Measurements from ENCODE around the gene ZRANB1. TPM values are rescaled to one million over a fixed set of nuclear protein-coding genes. Genes with fewer than 3 reads are reported as not detected.

The ZRANB1 gene
- total RNA-seq (10 to 100 TPM; 27.6 to 32.4 TPM), polyA plus RNA-seq (10 to 100 TPM; 14.8 to 16.5 TPM)
- long read RNA-seq, donor 1, full-length matches to known transcripts = 1 of 17 reads
- long read RNA-seq, donor 1, partial matches to known transcripts = 13 of 17 reads
- long read RNA-seq, donor 1, other reads (novel, unspliced or antisense) = 3 of 17 reads
- long read RNA-seq, donor 2, full-length matches to known transcripts = 3 of 24 reads
- long read RNA-seq, donor 2, partial matches to known transcripts = 1 of 24 reads
- long read RNA-seq, donor 2, other reads (novel, unspliced or antisense) = 20 of 24 reads

- WGBS, 2 donors = 78 to 83% methylated on average over 4 of the region's 4 CpGs
- Histone ChIP-seq H3K27ac (ENCODE audit: low read depth in 1 of 2, low read length in 2 of 2) (no peak within 1 kb of the TSS), H3K9me3 (ENCODE audit: control insufficient read depth, low read length) (no peaks in the 10 kb centered on the region), H3K36me3 (ENCODE audit: control insufficient read depth in 1 of 2, insufficient read depth in 2 of 2, low read length in 1 of 2) (peaks cover 0 to 3% of the 10 kb centered on the region in 2 donors), H3K4me3 (ENCODE audit: low read length in 2 of 2) (no peak within 1 kb of the TSS), H3K4me1 (ENCODE audit: control insufficient read depth in 1 of 2, insufficient read depth in 2 of 2, low read length in 2 of 2) (peaks cover 7 to 16% of the 10 kb centered on the region in 2 donors), H3K27me3 (ENCODE audit: control insufficient read depth in 1 of 2, insufficient read depth in 2 of 2, low read length in 1 of 2) (no peaks in the 10 kb centered on the region)
- no peak for DNase-seq
- intact Hi-C loops (cut with DNase I) = no loop called here
- ATAC-seq (ENCODE audit: low FRiP score) = no peak
Observed at GRCh38 chr10:124941823-124942222, at the start of gene ZRANB1. Gene ZRANB1 (plus strand): TSS chr10:124942123. CDS start chr10:124942494, 371 bp downstream.

GRCh38 chr10:124892905-124893304 lies 49.0 kb upstream of the ZRANB1 start:
- Histone ChIP-seq H3K9me3 (ENCODE audit: control insufficient read depth, low read length) (no peaks in the 10 kb centered on the region), H3K4me1 (ENCODE audit: control insufficient read depth in 1 of 2, insufficient read depth in 2 of 2, low read length in 2 of 2) (no peaks in the 10 kb centered on the region), H3K27ac (ENCODE audit: low read depth in 1 of 2, low read length in 2 of 2) (no peak overlapping the region), H3K27me3 (ENCODE audit: control insufficient read depth in 1 of 2, insufficient read depth in 2 of 2, low read length in 1 of 2) (no peaks in the 10 kb centered on the region), H3K4me3 (ENCODE audit: low read length in 2 of 2) (no peak overlapping the region), H3K36me3 (ENCODE audit: control insufficient read depth in 1 of 2, insufficient read depth in 2 of 2, low read length in 1 of 2) (no peaks in the 10 kb centered on the region)
- DNase-seq = no peak
- WGBS, 2 donors = 80 to 91% methylated on average over 2 of the region's 2 CpGs
- intact Hi-C loops (cut with DNase I) = no loop called here
- ATAC-seq (ENCODE audit: low FRiP score) = no peak

GRCh38 chr10:124894569-124895215 lies 47.2 kb upstream of the ZRANB1 start:
- ATAC-seq (ENCODE audit: low FRiP score) (no peak), DNase-seq (peak in 1 of 2 donors; percentile 28)
- Histone ChIP-seq H3K4me3 (ENCODE audit: low read length in 2 of 2) (no peak overlapping the region), H3K4me1 (ENCODE audit: control insufficient read depth in 1 of 2, insufficient read depth in 2 of 2, low read length in 2 of 2) (no peaks in the 10 kb centered on the region), H3K36me3 (ENCODE audit: control insufficient read depth in 1 of 2, insufficient read depth in 2 of 2, low read length in 1 of 2) (no peaks in the 10 kb centered on the region), H3K9me3 (ENCODE audit: control insufficient read depth, low read length) (no peaks in the 10 kb centered on the region), H3K27ac (ENCODE audit: low read depth in 1 of 2, low read length in 2 of 2) (no peak overlapping the region), H3K27me3 (ENCODE audit: control insufficient read depth in 1 of 2, insufficient read depth in 2 of 2, low read length in 1 of 2) (no peaks in the 10 kb centered on the region)
- intact Hi-C loops (cut with DNase I) = no loop called here
- WGBS, 2 donors = 69 to 76% methylated on average over 13 of the region's 13 CpGs

GRCh38 chr10:124896751-124897150 lies 45.2 kb upstream of the ZRANB1 start:
- Histone ChIP-seq H3K27ac (ENCODE audit: low read depth in 1 of 2, low read length in 2 of 2) (no peak overlapping the region), H3K27me3 (ENCODE audit: control insufficient read depth in 1 of 2, insufficient read depth in 2 of 2, low read length in 1 of 2) (no peaks in the 10 kb centered on the region), H3K4me1 (ENCODE audit: control insufficient read depth in 1 of 2, insufficient read depth in 2 of 2, low read length in 2 of 2) (no peaks in the 10 kb centered on the region), H3K36me3 (ENCODE audit: control insufficient read depth in 1 of 2, insufficient read depth in 2 of 2, low read length in 1 of 2) (no peaks in the 10 kb centered on the region), H3K4me3 (ENCODE audit: low read length in 2 of 2) (no peak overlapping the region), H3K9me3 (ENCODE audit: control insufficient read depth, low read length) (no peaks in the 10 kb centered on the region)
- 91 to 92% methylated on average over 4 of the region's 4 CpGs for WGBS, 2 donors
- DNase-seq (no peak), ATAC-seq (ENCODE audit: low FRiP score) (no peak)
- intact Hi-C loops (cut with DNase I) = no loop called here

GRCh38 chr10:124898471-124898870 lies 43.5 kb upstream of the ZRANB1 start:
- ATAC-seq (ENCODE audit: low FRiP score) (no peak), DNase-seq (peak in 1 of 2 donors; percentile 22)
- Histone ChIP-seq H3K9me3 (ENCODE audit: control insufficient read depth, low read length) (no peaks in the 10 kb centered on the region), H3K36me3 (ENCODE audit: control insufficient read depth in 1 of 2, insufficient read depth in 2 of 2, low read length in 1 of 2) (no peaks in the 10 kb centered on the region), H3K4me1 (ENCODE audit: control insufficient read depth in 1 of 2, insufficient read depth in 2 of 2, low read length in 2 of 2) (no peaks in the 10 kb centered on the region), H3K27ac (ENCODE audit: low read depth in 1 of 2, low read length in 2 of 2) (no peak overlapping the region), H3K27me3 (ENCODE audit: control insufficient read depth in 1 of 2, insufficient read depth in 2 of 2, low read length in 1 of 2) (no peaks in the 10 kb centered on the region), H3K4me3 (ENCODE audit: low read length in 2 of 2) (no peak overlapping the region)
- intact Hi-C loops (cut with DNase I) = no loop called here
- WGBS, 2 donors = 89 to 92% methylated on average over 9 of the region's 9 CpGs

- Histone ChIP-seq H3K9me3 (ENCODE audit: control insufficient read depth, low read length) (no peaks in the 10 kb centered on the region), H3K4me3 (ENCODE audit: low read length in 2 of 2) (no peak overlapping the region), H3K27me3 (ENCODE audit: control insufficient read depth in 1 of 2, insufficient read depth in 2 of 2, low read length in 1 of 2) (no peaks in the 10 kb centered on the region), H3K27ac (ENCODE audit: low read depth in 1 of 2, low read length in 2 of 2) (no peak overlapping the region), H3K4me1 (ENCODE audit: control insufficient read depth in 1 of 2, insufficient read depth in 2 of 2, low read length in 2 of 2) (no peaks in the 10 kb centered on the region), H3K36me3 (ENCODE audit: control insufficient read depth in 1 of 2, insufficient read depth in 2 of 2, low read length in 1 of 2) (no peaks in the 10 kb centered on the region)
- DNase-seq (peak in 1 of 2 donors; percentile 50), ATAC-seq (ENCODE audit: low FRiP score) (no peak)
- intact Hi-C loops (cut with DNase I) = no loop called here
- 97% methylated on average over 11 of the region's 11 CpGs for WGBS, 2 donors
Observed at GRCh38 chr10:124899151-124899550, 42.8 kb upstream of the ZRANB1 start.

GRCh38 chr10:124902462-124902861 lies 39.5 kb upstream of the ZRANB1 start:
- Histone ChIP-seq H3K9me3 (ENCODE audit: control insufficient read depth, low read length) (no peaks in the 10 kb centered on the region), H3K36me3 (ENCODE audit: control insufficient read depth in 1 of 2, insufficient read depth in 2 of 2, low read length in 1 of 2) (no peaks in the 10 kb centered on the region), H3K4me3 (ENCODE audit: low read length in 2 of 2) (no peak overlapping the region), H3K27ac (ENCODE audit: low read depth in 1 of 2, low read length in 2 of 2) (no peak overlapping the region), H3K4me1 (ENCODE audit: control insufficient read depth in 1 of 2, insufficient read depth in 2 of 2, low read length in 2 of 2) (no peaks in the 10 kb centered on the region), H3K27me3 (ENCODE audit: control insufficient read depth in 1 of 2, insufficient read depth in 2 of 2, low read length in 1 of 2) (no peaks in the 10 kb centered on the region)
- intact Hi-C loops (cut with DNase I) = loop anchor here in 1 of 2 donors (10.0 kb wide), 1 partner anchor 252 kb away; no protein-coding TSS in a partner anchor
- 90 to 96% methylated on average over 1 of the region's 1 CpG for WGBS, 2 donors
- ATAC-seq (ENCODE audit: low FRiP score) = no peak
- DNase-seq = no peak

GRCh38 chr10:124903111-124903510 lies 38.8 kb upstream of the ZRANB1 start:
- intact Hi-C loops (cut with DNase I) = loop anchor here in 1 of 2 donors (10.0 kb wide), 1 partner anchor 252 kb away; no protein-coding TSS in a partner anchor
- 2 to 7% methylated on average over 2 of the region's 2 CpGs for WGBS, 2 donors
- Histone ChIP-seq H3K27me3 (ENCODE audit: control insufficient read depth in 1 of 2, insufficient read depth in 2 of 2, low read length in 1 of 2) (no peaks in the 10 kb centered on the region), H3K4me3 (ENCODE audit: low read length in 2 of 2) (no peak overlapping the region), H3K36me3 (ENCODE audit: control insufficient read depth in 1 of 2, insufficient read depth in 2 of 2, low read length in 1 of 2) (no peaks in the 10 kb centered on the region), H3K4me1 (ENCODE audit: control insufficient read depth in 1 of 2, insufficient read depth in 2 of 2, low read length in 2 of 2) (no peaks in the 10 kb centered on the region), H3K27ac (ENCODE audit: low read depth in 1 of 2, low read length in 2 of 2) (no peak overlapping the region), H3K9me3 (ENCODE audit: control insufficient read depth, low read length) (no peaks in the 10 kb centered on the region)
- DNase-seq = no peak
- ATAC-seq (ENCODE audit: low FRiP score) = no peak

- intact Hi-C loops (cut with DNase I) = loop anchor here in 1 of 2 donors (10.0 kb wide), 1 partner anchor 250 kb away; no protein-coding TSS in a partner anchor
- 87 to 94% methylated on average over 2 of the region's 2 CpGs for WGBS, 2 donors
- Histone ChIP-seq H3K36me3 (ENCODE audit: control insufficient read depth in 1 of 2, insufficient read depth in 2 of 2, low read length in 1 of 2) (no peaks in the 10 kb centered on the region), H3K27ac (ENCODE audit: low read depth in 1 of 2, low read length in 2 of 2) (no peak overlapping the region), H3K9me3 (ENCODE audit: control insufficient read depth, low read length) (no peaks in the 10 kb centered on the region), H3K4me3 (ENCODE audit: low read length in 2 of 2) (no peak overlapping the region), H3K27me3 (ENCODE audit: control insufficient read depth in 1 of 2, insufficient read depth in 2 of 2, low read length in 1 of 2) (no peaks in the 10 kb centered on the region), H3K4me1 (ENCODE audit: control insufficient read depth in 1 of 2, insufficient read depth in 2 of 2, low read length in 2 of 2) (no peaks in the 10 kb centered on the region)
- ATAC-seq (ENCODE audit: low FRiP score) (no peak), DNase-seq (no peak)
Observed at GRCh38 chr10:124904796-124905195, 37.1 kb upstream of the ZRANB1 start.

All from aorta (tissue), 5 donors.